GM21360 (cell line): ENCODE data around the gene SEMA3C.

ENCODE experiments used
- ATAC-seq: cut with Tn5 transposase; IDR thresholded peaks from one replicate; pipeline ENCODE4 v1.9.1; 2021; ENCODE audit warnings: mild to moderate bottlenecking, moderate library complexity; ENCODE audit not compliant: unreplicated experiment

Gene SEMA3C

DNA sequence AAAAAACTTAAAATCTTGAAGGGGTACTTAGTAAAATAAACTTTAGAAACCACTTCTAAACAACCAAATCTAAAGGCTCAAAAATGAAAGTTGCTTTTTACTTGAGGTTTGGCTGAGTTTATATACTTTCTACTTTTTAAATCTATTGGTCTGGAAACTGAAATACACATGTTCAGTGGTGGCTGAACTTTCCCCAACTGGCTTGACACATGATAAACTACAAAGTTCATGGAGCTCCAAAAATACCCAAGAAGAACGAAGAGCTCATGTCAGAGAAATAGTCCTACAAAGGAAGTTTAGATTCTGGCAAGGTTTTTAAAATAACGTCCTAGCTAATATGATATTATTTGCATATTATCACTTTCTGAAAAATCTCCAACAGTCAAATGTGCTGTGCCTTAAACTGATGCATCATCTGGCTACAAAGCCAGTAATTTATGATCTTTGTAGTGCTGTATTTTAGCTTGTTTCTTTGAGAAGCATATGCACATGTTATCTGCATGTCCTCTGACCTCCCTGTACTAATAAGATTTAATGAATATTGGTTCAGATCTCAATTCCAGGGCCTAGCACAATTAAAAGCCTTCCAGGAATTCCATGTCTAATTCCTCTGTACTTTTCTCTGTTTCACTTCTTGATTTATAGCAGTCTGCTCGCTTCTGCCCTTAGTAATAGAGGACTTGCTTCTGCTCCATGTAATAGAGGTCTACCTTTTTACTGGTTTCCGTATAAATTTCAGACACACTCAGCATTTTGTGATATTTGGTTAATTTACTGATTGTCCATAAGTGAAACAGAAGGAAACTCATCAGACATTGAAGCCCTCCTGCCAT lies 28.2 kb downstream of the SEMA3C start:
- no peak for ATAC-seq

DNA sequence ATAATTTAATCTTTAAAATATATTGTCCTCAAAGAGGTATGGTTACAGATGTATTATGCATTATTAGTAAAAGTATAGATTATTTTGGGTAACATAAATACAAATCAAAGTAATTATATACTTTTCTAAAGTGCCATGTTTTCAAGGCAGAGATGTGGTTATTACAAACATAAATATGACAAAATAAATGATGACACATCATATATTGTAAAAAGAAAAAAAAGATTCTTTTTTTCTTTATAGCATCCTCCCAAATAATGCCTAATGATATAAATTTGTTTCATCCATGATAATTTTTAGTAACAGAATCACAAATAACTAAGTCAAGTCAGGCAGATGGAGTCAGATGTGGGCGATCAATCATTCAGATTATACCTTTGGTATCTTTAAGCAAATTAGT lies 29.3 kb downstream of the SEMA3C start:
- ATAC-seq, result no peak

DNA sequence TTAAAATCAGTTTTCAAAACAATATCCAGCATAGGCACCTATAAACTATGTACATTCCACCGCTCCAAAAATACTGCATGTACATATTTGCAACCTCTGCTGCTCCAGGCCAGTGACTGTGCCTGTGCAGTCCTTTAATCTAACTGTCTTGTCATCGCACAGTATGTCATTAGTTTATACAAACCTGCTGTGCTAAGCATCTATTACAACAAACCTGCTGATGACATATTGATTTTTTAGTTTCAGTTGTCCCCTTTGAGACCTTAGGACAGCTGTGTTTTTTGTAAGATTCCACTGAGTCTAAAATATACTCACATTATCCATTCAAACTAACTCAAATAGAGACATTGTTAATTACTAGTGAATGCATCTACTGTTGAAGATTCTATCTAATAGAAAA lies 33.1 kb downstream of the SEMA3C start:
- ATAC-seq, result no peak

DNA sequence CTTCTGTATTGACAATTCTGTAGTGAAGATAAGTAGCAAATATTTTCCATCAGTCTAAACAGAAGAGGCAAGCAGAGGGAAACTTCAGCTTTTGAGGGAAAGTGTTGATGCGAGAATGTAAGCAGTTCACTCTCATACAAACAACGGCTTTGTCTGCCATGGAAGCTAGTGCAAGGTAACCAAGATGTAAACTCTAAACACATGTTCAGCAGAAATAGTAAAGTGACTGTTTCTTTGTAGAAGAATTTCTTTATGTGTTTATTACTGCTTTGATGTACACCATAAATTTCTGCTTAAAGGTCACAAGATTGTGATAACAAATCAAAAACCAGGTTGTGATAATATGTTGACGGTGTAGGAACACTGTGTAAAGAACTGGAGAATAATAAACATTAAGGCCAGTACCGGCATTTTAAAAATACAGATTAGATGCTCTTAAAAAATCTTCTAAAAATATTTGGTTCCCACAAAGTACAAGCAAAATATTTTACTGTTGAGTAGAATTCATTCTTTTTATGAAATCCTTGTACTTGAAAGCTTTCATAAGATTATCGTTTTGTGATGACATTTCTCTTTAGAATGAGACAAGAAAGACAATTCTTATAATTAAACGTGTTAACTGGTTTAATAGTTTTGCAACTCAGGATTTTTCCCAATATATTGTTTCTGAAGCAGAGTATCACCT lies 34.2 kb downstream of the SEMA3C start:
- no peak for ATAC-seq

DNA sequence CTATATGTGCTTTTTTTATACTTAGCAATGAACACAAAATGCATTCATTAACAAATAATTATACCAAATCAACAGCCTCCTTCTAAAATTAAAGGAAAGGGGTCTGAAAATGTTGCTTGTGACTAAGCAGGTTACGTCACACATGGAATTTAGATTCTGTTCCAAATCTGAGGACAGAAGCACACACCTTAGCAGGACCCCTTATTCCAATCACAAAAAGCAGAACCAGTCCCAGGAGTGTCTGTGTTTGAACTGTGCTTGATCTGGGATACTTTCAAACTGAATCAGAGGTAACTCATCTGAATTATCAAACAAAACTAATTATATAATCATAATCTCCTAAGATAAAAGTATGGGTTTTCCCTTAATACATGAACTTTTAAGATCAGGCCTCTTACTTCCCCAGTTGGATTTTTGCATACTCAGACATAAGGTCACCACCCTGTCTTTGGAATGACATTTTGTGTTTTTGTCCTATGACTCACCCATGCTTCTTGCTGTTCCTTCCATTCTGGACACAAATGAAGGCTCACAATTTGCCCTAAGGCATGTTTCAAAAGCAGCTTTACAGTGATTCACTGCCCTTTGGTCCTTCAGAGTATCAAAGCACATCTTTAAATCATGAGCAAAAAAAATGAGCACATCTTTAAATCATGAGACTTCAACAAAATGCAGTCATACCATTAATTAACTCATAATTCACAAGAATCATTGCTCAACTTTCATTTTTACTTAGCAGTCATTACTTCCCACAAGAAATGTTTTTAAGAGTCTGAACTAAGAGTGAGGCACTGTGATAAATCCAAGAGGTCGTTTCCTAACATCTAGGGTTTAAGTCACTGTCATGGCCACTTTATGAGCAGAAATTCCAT lies 35.5 kb downstream of the SEMA3C start:
- no peak for ATAC-seq

DNA sequence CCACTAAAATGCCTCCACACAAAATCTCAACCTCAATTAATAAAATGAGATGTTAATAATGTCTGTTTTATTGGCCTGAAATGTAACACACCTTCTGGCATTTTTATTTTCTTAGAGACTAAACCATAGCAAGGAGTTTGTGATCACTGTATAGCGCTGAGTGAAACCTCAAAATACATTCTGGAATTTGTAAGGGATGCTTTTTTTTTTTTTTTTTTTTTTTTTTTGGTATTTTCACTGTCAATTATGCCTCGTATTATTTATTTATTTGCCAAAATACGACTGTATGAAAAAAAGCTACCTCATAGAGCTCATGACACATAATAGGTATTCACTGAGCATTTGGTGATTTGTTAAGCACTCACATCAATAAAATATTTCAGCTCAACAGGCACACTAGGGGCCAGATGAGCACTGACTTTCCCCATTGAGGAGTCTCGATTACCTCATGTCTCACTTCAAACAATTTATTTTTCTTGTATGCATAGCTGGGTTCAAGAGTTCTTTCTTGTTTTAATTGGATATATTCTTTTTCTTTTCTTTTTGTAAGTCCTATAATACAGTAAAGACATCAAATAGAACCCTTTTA lies 36.5 kb downstream of the SEMA3C start:
- no peak for ATAC-seq

DNA sequence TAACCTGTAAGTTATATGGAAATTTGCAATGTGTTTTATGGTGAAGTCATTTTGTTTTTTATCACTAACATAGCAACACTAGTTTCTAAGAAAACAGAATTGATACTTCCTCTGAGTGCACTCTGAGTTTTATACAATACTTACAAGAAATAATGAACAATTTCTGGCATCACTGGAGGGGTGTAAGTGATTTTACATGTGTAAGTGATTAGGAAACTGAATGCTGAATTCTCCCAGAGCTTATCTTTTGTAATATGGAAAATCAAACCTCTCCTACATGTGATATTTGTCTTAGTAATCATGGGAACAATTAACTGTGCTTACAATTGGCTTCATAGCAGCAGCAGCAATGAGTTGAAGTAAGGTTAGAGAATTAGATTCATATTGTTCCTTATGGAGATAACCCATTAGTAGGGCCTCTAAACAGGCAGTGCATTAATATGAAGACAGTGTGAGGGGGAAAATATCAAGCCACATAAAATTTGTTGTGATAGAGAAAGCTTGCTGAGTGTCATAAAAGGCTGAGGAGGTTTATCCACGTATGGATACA lies 37.4 kb downstream of the SEMA3C start:
- no peak for ATAC-seq

DNA sequence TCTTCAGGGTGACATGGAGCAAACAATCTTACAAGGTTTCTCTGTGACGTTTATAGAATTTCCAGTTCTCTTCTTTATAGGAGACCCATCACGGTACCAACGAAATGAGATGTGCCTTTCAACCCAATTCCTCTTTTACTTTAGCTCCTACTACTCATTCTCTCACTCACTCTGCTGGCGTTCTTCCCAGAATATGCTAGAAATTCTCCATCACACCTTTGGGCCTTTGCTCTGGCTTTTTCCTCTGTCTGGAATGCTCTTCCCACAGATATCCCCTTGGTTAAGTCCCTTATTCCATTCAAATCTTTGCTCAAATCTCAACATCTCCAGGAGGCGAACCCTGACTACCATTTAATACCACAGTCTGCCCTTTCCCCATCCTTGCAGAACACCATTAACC lies 39.0 kb downstream of the SEMA3C start:
- no peak for ATAC-seq

DNA sequence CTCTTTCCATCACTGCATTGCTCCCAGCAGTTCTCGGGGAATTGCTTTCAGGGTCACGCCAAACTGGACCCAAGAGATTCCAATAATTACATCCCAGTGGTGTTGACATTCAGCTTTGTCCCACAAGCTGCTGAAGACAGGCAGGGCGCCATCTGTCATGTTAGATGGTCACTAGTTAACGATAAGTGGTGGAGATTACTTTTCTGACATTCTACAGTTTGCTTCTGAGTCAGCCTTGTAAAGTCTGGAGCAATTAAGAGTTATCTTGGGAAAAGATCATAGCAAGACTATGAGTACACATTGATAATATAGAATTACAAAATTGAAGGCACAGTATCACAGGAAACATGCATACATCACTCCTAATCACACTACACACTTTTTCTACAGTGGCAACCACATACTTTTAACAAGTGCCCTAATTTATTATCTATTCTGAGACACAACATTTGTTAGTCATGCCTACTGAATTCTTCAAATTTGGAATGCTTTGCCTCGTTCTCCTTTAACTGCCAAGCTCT lies 41.9 kb downstream of the SEMA3C start:
- ATAC-seq, result no peak

DNA sequence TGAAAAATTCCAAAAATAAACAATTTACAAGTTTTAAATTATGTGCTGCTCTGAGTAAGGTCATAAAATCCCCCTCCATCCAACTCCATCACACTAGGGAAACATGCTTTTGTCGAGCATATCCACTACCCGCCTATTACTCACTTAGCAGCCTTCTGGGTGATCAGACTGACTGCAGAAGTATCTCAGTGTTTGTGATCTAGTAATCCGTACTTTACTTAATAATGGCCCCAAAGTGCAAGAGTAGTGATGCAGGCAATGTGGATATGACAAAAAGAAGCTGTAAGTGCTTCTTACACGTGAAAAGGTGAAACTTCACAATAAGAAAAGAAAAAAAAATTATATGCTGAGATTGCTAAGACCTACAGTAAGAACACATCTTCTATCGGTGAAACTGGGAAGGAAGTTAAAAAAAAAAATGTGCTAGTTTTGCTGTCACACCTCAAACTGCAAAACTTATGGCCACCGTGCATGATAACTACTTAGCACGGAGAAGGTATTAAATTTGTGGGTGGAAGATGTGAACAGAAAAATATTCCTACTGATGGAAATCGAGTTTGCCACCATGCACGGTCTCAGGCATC lies 43.2 kb downstream of the SEMA3C start:
- no peak for ATAC-seq

DNA sequence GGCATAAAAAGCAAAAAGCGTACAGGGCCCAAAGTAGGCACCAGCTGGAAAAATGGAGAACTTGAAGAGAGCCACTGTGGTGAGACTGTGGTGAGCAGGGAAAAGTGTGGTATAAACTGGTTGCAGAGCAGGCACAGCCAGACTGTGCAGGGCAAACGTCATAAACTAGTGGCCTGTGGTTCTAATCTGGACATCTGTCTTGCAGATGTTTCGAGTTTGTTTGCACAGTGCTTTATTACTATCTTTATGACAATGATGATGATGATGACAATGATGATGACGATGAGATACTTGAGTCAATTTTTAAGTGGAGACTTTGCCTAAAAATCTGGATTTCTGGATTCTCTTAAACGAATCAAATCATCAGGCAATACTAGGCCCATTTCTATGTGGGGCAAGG lies 45.7 kb downstream of the SEMA3C start:
- ATAC-seq, result no peak

DNA sequence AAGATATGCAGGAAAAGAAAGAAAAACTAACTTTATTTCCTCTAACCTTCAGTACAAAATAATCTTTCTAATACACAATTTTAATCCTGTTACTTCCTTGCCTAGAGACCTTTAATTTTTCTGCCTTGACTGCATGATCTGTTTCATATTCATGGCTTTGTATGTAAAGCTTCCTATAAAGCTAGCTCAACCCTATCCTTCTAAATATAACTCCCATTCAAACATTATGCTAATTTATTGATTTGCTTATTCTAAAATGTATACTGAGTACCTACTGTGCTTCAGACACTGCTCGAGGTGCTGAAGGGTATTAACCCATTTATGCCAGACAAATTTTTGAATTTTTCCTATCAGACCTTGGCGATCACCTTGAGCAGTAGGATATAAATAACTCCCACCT lies 47.6 kb downstream of the SEMA3C start:
- no peak for ATAC-seq

DNA sequence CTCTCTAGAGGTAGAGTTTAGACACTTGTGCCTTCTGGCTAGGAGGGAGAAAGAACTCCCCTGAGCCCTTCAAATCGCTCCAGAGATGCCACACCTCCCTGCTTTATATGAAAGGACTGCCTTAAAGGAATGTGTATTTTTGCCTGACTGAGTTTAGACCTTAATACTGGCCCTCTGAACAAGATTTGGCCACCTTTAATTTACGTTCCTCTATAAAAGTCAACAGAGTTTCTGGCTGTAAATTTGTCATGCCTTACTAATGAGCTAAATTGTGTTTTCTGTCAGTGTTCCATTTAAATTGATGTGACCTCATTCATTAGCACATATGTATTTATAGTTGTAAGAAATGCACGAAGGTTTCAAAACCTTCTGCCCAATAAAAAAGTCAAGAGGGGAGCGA lies 48.0 kb downstream of the SEMA3C start:
- ATAC-seq, result no peak

DNA sequence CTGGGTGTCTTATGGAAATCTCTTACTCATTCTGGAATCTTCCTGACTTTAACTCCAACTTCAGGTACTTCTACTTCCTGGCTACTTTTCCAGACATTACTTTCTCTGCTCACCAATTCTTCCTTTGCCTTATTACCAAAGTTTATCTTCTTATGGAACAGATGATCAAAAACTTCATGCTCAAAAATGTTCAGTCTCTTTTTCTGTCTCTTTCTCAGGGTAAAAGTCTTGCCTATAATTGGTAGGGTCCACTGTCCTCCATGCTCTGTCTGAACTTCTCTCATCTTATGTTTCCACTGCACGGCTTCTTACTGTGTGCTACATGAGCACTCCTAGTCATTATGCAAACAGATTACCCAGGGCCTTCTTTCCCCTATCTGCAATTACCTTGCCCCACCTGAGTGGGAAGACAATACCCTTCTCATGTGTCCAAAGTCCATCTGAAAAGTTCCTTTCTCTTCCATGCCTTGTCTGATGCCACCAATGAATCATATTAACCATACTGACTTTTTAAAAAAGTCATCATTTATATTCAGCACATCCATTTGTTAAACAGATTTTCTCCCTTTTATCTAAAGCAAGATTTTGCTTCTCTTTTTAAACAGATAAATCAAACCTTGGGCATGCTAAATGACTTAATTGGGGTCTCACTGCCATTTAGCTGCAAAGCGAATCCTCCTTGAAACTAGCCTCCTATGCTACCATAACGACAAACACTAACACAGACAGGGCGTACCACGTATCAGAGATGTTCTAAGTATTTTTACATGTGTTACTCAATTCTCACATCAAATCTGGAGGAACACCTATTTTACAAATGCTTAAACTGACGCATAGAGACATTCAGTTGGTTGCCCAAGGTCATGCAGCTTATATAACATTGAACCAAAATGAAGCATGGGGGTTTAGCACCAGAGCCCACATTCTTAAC lies 48.8 kb downstream of the SEMA3C start:
- no peak for ATAC-seq

DNA sequence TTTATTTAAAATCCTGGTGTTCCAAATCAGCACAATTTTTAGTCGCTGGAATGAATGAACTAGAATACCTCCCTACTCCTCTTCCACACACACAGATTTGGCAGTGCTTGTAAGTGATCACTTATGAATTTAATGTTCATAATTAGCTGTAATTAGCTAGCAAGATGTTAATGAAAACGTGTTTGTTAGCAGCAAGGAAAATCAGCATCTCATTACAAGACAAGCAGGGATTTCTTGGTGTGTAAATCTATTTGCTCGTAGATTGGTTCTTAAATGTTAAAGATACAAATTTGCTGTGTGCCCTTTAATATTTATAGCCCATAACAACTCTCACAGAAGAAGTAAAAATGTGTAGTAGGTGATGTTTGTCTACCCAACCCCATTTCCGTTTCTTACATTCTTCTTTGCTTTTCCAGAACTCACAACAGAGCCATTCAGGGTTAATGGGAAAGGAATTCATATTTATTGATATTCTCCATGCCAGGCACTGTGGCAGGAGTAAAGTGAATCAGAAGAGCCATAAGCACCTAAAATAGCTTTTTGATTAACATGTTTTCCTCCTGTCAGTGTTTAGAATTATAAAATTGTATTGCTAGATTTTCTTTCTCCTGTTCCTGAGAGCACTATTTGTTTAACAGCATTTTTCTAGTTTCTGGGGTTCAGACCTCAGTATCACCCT lies 49.6 kb downstream of the SEMA3C start:
- ATAC-seq, result no peak

DNA sequence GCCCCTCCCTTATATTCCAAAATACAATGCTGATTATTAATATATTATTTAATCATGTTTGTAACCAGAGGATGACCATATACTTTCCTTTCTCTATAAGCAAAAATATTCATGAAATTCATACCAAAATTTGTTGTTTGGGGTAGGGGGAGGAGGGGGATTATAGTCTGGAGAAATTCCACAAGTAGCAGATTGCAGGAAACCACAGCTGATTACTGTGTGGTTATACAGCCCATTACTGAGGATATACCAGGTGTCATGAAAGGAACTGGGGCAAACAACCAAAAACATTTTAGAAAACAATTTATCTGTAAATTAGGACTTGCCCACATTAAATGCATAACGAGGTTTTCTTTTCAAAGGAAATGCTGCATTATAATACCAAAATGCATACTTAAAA lies 50.3 kb downstream of the SEMA3C start:
- ATAC-seq, result no peak

DNA sequence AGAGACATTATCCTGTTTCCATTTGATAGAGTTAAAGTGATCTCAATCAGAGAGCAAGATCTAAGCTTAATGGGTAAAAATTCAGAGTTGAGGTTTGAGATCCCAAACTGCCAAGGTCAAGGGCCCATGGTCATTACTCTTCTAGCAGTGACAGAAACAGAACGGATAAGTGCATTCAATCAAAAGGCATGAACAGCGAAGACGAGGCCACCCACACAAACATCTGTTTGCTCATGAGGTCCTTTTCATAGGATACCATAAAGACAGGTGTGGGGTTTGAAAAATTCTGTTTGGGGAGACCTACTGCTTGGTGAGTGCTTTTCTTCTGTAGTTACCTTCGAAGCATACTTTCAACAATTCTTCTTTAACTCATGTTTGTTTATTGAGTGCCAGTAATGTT lies 58.3 kb downstream of the SEMA3C start:
- no peak for ATAC-seq

DNA sequence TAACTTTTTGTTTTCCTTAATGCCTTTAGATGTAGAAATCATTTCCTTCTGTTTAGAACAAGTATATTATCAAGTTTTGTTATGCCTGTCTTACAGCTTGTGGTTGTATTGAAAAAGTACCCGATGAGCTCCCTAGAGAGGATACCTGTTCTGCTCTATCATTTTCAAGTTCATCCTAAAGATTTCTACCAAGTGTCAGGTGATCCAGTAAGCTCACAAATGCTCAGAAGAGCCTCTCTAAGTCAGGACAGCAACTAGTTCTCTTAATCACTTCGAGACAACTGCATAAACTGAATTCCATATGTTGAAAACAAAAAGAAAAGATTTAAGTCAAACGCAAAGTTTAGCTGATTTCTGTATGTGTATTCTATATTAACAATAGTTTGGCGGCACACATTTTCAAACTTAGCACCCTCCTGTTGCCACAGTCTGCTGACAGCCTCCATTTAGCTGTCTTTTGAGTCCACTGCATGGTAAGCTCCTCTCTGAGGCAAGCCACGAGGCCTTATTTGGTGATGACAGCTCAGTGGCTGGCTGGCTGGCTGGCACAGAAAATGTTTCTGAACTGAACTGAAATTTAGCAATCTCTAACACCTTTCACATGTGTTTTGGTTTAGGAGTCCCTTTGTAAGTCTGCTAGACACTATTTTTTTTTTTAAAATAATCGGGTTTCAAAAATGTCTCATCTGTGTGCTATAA lies 59.4 kb downstream of the SEMA3C start:
- ATAC-seq, result no peak
